Progenitor cell of endocrine pancreas (in vitro differentiated cells): ENCODE measurements around the gene MYEOV. TPM values are rescaled to one million over a fixed set of nuclear protein-coding genes. Genes with fewer than 3 reads are reported as not detected.

Experiments used
- DNase-seq: peaks from one replicate; pipeline ENCODE4 v3.0.0; 2021; ENCODE audit warnings: low spot score; ENCODE audit not compliant: unreplicated experiment
- H3K27ac Mint-ChIP-seq: 2 replicates; pipeline ENCODE4 v1.8.0; 2021; ENCODE audit warnings: mild to moderate bottlenecking, moderate library complexity, mixed read lengths
- H3K27me3 Mint-ChIP-seq: 2 replicates; pipeline ENCODE4 v1.8.0; 2021; ENCODE audit warnings: mixed read lengths
- H3K36me3 Mint-ChIP-seq: 2 replicates; pipeline ENCODE4 v1.8.0; 2022; ENCODE audit warnings: mixed read lengths; ENCODE audit not compliant: insufficient read depth
- H3K4me1 Mint-ChIP-seq: 2 replicates; pipeline ENCODE4 v1.8.0; 2021; ENCODE audit warnings: low read depth, mixed read lengths
- H3K4me3 Mint-ChIP-seq: 2 replicates; pipeline ENCODE4 v1.8.0; 2021; ENCODE audit warnings: low read depth, mild to moderate bottlenecking, moderate library complexity, mixed read lengths
- H3K9me3 Mint-ChIP-seq: 2 replicates; pipeline ENCODE4 v1.8.0; 2021; ENCODE audit warnings: low read depth, mixed read lengths
- total RNA-seq: library from RNA; stranded (reverse); gene quantifications from 2 replicates; pipeline ENCODE4 v1.2.1, GENCODE V29; 2021
- TF ChIP-seq, protein P1 (sequence below): fragments of 200-600 bp; sonication (generic); IDR thresholded peaks from one replicate; pipeline ENCODE4 v1.5.0; 2021; ENCODE audit warnings: antibody characterized with exemption, mild to moderate bottlenecking; ENCODE audit not compliant: unreplicated experiment

Gene MYEOV
- total RNA-seq, 1 donor from 2014 or later, result 0.14 TPM

DNA sequence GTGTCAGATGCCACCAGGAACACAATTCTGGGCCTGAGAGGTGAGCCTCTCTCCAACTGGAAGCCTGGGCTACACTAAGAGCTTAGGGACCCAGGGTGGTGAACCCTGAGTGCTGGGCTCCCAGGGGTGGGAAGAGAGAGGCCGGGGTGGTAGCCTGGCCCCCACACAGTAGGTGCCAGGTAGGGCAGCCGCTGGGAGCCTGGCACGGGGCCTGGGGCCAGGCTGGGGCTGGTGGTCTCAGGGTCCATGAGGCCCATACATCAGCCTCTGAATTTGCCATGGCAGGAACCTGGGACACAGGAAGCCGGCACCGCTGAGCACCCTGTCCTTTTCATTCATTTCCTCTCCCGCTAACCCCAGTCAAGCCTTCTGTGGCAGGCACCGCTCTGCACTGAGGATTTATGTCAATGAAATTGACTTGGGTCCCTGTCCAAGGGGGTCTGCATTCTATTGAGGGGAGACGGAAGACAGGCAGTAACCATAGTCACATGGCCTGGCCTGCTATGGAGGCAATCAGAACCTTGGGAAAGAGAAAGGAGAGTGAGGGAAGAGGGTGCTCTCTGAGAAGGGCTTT is 8.6 kb downstream of the MYEOV start:
- no peak overlapping the region for H3K27ac Mint-ChIP-seq
- no peaks in the 10 kb centered on the region for H3K36me3 Mint-ChIP-seq
- H3K4me1 Mint-ChIP-seq, result peaks cover 8% of the 10 kb centered on the region
- H3K4me3 Mint-ChIP-seq, result no peak overlapping the region
- H3K9me3 Mint-ChIP-seq, result no peaks in the 10 kb centered on the region
- DNase-seq, result no peak
- TF ChIP-seq, protein P1, sequence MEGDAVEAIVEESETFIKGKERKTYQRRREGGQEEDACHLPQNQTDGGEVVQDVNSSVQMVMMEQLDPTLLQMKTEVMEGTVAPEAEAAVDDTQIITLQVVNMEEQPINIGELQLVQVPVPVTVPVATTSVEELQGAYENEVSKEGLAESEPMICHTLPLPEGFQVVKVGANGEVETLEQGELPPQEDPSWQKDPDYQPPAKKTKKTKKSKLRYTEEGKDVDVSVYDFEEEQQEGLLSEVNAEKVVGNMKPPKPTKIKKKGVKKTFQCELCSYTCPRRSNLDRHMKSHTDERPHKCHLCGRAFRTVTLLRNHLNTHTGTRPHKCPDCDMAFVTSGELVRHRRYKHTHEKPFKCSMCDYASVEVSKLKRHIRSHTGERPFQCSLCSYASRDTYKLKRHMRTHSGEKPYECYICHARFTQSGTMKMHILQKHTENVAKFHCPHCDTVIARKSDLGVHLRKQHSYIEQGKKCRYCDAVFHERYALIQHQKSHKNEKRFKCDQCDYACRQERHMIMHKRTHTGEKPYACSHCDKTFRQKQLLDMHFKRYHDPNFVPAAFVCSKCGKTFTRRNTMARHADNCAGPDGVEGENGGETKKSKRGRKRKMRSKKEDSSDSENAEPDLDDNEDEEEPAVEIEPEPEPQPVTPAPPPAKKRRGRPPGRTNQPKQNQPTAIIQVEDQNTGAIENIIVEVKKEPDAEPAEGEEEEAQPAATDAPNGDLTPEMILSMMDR, result no peak
- H3K27me3 Mint-ChIP-seq, result peaks cover 2% of the 10 kb centered on the region

DNA sequence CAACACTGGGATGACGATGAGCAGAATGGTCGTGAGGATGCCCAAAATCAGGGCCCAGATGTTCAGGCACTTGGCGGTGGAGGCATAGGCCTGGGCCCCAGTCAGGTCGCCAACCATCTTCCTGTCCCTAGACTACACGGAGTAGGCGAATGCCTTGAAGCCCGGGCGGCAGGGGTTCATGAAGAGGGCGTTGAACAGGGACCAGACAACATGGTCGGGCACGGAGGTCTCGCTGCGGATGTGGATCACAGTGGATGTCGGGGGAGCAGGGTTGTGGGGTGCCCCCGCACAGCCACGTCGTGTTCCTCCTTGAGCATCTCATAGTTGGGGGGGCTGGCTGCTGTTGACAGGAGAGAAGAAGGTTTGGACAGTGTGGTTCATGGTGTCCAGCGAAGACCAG is 9.5 kb downstream of the MYEOV start:
- H3K36me3 Mint-ChIP-seq, result no peaks in the 10 kb centered on the region

DNA sequence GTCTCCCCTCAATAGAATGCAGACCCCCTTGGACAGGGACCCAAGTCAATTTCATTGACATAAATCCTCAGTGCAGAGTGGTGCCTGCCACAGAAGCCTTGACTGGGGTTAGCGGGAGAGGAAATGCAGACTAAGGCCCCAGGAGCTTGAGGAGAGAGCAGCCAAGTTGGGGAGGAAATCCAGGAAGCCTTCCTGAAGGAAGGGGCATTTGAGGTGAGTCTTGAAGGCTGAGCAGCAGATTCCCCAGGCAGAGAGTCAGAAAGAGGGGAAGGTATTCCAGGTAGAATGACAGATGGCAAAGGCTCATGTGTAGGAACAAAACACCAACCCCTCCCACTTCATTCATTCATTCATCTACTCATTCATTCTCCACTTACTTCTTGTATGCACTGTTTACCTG is 10.3 kb downstream of the MYEOV start:
- Mint-ChIP-seq H3K4me1 (no peaks in the 10 kb centered on the region), H3K4me3 (no peak overlapping the region), H3K36me3 (no peaks in the 10 kb centered on the region), H3K27me3 (peaks cover 13% of the 10 kb centered on the region), H3K9me3 (no peaks in the 10 kb centered on the region), H3K27ac (no peak overlapping the region)
- TF ChIP-seq, protein P1, result no peak
- DNase-seq, result no peak

More for the DNA sequence above, 9.5 kb downstream of the MYEOV start:
- Mint-ChIP-seq H3K4me1 (peaks cover 2% of the 10 kb centered on the region), H3K4me3 (no peak overlapping the region), H3K9me3 (no peaks in the 10 kb centered on the region), H3K27me3 (peaks cover 11% of the 10 kb centered on the region), H3K27ac (no peak overlapping the region)
- no peak for DNase-seq
- TF ChIP-seq, protein P1, result no peak

DNA sequence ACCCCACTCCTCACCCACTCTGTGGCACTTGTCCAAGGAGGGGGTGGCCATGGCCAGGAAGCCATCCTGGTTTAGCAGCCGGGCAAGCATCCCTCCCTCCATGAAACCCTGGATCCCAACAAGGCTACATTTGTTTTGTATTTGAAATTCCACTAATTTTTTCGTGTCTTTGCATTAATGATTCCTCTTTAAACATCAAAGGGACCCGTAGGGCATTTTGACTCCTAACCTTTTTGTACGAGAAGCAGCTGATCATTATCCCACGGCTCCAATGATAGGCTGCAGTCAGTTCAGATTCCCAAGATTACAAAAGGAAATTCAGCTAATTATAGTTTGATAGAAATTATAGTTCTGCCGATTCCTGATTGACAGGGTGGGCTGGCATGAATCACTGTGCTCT is 10.7 kb downstream of the MYEOV start:
- Mint-ChIP-seq H3K27me3 (peaks cover 14% of the 10 kb centered on the region), H3K9me3 (no peaks in the 10 kb centered on the region), H3K36me3 (no peaks in the 10 kb centered on the region), H3K4me1 (no peaks in the 10 kb centered on the region), H3K27ac (no peak overlapping the region), H3K4me3 (no peak overlapping the region)
- TF ChIP-seq, protein P1, result no peak
- DNase-seq, result no peak

DNA sequence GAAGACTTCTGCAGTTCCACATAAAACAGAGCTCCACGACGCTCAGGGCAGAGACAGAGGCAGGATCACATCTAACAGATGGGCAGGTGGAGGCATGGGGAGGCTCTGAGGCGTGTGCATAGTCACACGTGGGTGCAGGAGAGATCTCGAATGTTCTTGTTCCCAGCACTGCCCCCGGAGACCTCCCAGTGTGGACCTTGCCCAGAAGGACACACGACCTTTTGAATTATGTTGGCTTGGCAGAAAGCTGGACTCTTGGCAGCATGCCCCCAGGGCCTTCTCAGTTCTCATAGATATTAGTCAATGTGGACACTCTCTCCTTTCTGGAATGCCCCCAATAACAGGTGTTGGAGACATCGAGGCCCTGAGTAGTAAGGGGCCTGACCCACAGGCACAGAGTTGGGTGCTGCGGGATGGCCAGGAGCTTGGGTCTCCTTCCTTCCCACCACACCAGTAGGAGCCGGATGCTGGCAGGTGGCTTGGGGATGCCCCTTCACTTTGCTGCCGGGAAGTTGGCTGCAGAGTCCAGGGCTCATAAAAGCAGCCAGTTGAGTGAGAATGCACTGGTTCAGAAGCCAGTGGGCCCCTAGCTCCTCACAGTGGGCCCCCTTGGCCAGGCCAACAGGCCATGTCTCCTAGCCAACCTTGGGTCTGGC is 12.1 kb downstream of the MYEOV start:
- H3K27ac Mint-ChIP-seq, result no peak overlapping the region
- no peaks in the 10 kb centered on the region for H3K36me3 Mint-ChIP-seq
- H3K9me3 Mint-ChIP-seq, result no peaks in the 10 kb centered on the region
- H3K27me3 Mint-ChIP-seq, result peaks cover 23% of the 10 kb centered on the region
- TF ChIP-seq, protein P1, result no peak
- H3K4me1 Mint-ChIP-seq, result no peaks in the 10 kb centered on the region
- H3K4me3 Mint-ChIP-seq, result no peak overlapping the region
- DNase-seq, result no peak
